SK-N-SH treated with all-trans-retinoic acid at 6 μM for 48 hours (cell line): ENCODE results near the gene OIT3.

Source experiments
- ARNTL ChIP-seq: fragments of 450-650 bp; formaldehyde crosslinking; IDR thresholded peaks from 2 replicates; pipeline ENCODE4 v1.5.0; 2020; ENCODE audit warnings: low read depth, mild to moderate bottlenecking, moderate library complexity, borderline replicate concordance
- BACH2 ChIP-seq: fragments of 250-450 bp; sonication (Bioruptor Pico); IDR thresholded peaks from 2 replicates; pipeline ENCODE4 v1.9.0; 2021; ENCODE audit warnings: mild to moderate bottlenecking, borderline replicate concordance
- PATZ1 ChIP-seq: fragments of 250-450 bp; sonication (Bioruptor Pico); IDR thresholded peaks from 2 replicates; pipeline ENCODE4 v1.8.0; 2020; ENCODE audit warnings: mild to moderate bottlenecking, moderate library complexity, borderline replicate concordance
- TCF4 ChIP-seq: fragments of 250-450 bp; sonication (Bioruptor Pico); IDR thresholded peaks from 2 replicates; pipeline ENCODE4 v1.8.0; 2021; ENCODE audit warnings: mild to moderate bottlenecking, moderate library complexity, borderline replicate concordance

- no peak for TF ChIP-seq PATZ1
- no peak for TF ChIP-seq TCF4 (CRISPR knock-in tag)
- no peak for TF ChIP-seq BACH2 (CRISPR knock-in tag)
- TF ChIP-seq ARNTL, result no peak
These were observed 11.3 kb downstream of the OIT3 start for GRCh38 chr10:72904806-72905205.
